Measurements from ENCODE around the gene DPF3.

- TF ChIP-seq CTCF (IDR thresholded peaks at IDR 0.05) (no peak), EZH2 (IDR thresholded peaks at IDR 0.05; ENCODE audit: borderline replicate concordance, insufficient read depth, low read depth, low read length, poor library complexity, severe bottlenecking) (no peak)
Measured at GRCh38 chr14:72686101-72686500, 207.8 kb downstream of the DPF3 start.

Measured in B cell (primary cell).